GM19397 (cell line): ENCODE data around the gene RAB20.
"Not testable (repeated sequence)": the region's sequence is repeated elsewhere in the genome, so short reads cannot be mapped to it uniquely, and the experiment has no call there.

ENCODE experiments used
- ATAC-seq: cut with Tn5 transposase; IDR thresholded peaks from one replicate; pipeline ENCODE4 v1.9.1; 2021; ENCODE audit warnings: mild to moderate bottlenecking, moderate library complexity; ENCODE audit not compliant: unreplicated experiment

The RAB20 gene

DNA sequence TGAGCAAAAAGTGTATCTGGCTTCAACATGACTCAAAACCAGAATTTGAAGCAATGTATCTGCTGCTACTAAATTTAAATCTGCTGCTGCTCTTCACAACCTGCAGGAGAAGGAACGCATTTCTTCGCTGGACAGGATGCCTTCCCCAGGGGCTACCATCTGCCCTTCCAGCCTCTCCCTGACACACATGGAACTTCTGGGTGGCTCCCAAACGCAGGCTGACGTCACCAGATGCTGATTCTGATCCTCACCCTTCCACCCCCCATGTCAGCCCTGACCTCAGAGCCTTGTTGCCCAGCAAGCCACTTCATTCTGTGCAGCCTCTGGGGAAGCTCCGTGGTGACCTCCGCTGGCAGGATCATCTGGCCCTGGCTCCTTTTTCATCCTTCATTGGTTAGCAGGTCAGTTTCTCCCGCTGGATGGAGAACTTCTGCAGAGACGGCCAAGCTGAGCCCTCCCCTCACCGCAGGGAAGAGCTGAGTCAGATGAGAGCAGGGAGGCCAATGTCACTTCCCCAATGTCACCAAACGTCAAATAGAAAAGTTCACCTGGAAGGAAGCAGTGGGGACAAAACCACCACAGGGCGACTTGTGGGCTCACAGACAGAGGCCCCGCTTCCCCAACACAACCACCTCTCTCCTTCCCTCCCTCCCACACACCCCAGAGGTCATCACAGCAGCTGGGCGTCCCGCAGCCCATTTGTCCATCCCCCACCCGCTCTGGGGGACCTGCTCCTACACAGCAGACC, 14.0 kb upstream of the RAB20 start:
- ATAC-seq: peak; percentile 76

- no peak for ATAC-seq
Observed at GRCh38 chr13:110574161-110574560, 12.6 kb upstream of the RAB20 start.

GRCh38 chr13:110572778-110573118, 11.2 kb upstream of the RAB20 start:
- peak; percentile 44 for ATAC-seq

- no peak for ATAC-seq
Observed at GRCh38 chr13:110571896-110572777, 10.6 kb upstream of the RAB20 start.

DNA sequence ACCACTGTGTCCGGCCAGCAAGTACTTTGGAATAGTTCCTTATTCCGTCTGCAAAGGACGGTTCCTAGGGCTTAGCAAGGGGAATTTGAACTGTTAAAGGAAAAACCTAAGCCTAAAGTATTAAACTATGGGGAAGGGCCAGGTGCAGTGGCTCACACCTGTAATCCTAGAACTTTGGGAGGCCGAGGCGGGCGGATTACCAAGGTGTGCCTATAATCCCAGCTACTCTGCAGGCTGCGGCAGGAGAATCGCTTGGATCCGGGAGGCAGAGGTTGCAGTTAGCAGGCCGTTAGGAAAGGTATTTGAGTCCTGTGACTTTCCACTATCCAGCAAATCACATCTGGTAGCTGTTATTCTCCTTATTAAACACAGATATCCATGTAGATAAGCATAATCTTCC, 9.4 kb upstream of the RAB20 start:
- no peak for ATAC-seq

DNA sequence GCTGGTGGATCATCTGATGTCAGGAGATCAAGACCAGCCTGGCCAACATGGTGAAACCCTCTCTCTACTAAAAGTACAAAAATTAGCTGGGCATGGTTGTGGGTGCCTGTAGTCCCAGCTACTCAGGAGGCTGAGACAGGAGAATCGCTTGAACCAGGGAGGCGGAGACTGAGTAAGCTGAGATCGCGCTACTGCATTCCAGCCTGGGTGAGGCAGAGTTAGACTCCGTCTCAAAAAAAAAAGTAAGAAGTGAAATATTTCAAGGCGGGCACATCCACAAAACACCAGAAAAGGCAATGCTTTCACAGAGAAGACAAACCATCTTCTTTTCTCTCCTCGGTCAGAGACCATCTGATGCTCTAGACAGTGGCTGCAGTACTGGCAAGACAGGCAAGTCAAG, 8.4 kb upstream of the RAB20 start:
- ATAC-seq: not testable (repeated sequence)

DNA sequence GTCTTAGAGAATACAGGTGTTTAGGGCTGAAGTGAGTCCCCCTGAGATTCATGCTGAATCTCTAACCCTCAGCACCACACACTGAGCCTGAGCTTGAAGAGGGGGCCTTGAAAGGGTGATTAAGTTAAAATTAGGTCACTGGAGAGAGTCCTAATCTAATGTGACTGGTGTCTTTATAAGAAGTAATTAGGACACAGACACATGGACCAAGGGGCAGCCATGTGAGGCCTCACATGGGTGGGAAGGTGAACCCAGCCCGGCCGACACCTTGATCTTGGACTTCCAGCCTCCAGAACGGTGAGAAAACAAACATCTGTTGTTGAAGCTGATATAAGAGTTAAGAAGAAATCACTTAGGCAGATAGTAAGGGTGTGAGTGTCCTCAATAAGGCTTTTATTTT, 7.1 kb upstream of the RAB20 start:
- no peak for ATAC-seq

- ATAC-seq: no peak
Observed at GRCh38 chr13:110566171-110566570, 4.6 kb upstream of the RAB20 start.

DNA sequence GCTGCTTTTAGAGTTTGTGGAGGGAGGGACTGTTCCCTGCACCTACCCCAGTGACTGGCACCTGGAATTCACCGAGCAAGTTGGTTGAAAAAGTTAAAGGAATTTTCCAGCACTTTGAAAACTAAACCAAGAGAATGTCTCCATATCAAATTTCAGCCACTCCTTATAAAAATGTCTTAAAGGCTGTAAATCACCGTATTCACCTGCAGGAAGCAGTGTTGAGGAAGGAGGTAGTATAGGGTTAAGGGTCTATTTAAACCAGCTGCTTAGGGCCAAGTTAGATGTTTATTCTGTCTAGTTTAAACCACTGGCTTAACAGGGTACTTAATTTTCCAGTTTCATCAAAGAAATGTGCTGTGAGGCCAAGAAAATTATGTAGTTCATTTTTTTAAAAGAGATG, 3.8 kb upstream of the RAB20 start:
- no peak for ATAC-seq

DNA sequence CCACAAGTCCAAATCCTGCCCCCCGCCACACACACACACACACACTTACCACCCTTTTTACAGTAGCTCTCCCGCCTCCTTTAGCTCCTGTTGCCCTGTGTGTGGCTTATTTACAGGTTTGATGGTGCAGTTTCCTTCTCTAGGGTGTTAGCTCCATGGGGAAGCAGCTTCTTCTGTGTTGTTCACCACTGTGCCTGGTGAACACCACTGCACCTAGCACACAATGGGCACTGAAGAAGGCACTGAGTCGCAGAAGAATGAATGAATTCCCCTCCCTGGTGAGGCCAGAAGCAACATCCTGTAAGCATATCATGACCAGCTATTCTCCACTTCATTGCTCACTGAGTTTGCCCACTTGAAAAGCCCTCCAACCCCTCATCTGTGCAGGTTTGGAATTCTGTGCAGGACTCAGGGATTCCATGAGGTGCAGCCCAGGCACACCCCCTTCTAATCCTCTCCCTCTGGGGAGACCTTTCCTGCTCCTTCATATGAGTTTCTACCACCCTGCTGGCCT, 3.0 kb upstream of the RAB20 start:
- no peak for ATAC-seq

- ATAC-seq: no peak
Observed at GRCh38 chr13:110563463-110563774, 1.9 kb upstream of the RAB20 start.

GRCh38 chr13:110562696-110563462, 1.4 kb upstream of the RAB20 start:
- no peak for ATAC-seq

DNA sequence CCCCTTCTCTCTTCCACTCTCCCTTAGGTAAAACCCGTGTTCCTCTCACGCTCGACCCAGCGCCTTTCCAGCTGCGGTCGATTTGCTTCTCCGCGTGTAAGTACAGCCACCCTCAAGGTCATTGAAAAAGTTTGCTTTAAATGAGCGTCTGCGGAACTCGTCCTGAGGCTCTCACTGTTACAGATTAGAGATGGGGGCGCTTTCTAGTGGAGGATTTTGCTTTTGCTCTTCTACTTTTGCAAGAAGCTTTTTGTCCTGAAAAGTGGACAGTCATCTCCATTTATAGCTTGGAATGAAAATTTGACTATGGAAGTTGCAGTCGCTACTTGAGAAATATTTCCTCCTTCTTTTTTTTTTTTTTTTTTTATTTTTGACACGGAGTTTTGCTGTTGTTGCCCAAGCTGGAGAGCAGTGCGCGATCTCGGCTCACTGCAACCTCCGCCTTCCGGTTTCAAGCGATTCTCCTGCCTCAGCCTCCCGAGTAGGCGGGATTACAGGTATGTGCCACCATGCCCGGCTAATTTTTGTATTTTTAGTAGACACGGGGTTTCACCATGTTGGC, 595 bp upstream of the RAB20 start:
- no peak for ATAC-seq

DNA sequence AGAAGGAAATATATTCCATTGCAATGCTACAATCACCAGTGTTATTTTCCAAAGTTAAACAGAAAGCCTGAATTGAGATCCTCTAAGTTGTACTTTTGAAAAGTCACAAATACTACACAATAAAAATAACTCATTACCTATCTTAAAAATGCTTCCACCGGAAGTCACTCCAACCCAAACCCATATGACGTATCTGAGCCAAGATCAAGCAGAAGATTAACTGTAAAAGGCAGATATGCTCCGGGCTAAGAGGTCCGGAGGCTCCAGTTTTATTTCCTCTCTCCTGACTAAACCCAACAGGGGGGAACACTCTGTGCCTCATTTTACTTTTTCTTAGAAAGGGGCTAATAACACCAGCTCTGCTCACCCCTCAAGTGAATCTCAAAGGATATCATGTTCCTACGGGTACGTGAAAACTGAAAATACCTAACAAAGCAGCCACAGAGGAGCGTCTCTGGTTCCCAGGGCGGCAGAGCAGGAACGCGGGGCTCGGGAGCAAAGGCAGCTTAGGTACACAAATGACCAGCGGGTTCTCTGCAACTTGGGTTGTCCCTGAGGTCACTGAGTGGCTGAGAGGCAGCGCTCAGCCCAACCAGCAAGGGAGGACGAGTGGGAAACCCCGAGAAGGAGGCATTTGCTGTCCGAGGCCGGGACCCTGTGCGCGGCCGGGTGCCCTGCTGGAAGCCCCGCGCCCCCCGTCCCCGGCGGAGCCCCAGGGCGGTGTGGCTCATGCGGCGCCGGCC, 750 bp downstream of the RAB20 start:
- no peak for ATAC-seq

DNA sequence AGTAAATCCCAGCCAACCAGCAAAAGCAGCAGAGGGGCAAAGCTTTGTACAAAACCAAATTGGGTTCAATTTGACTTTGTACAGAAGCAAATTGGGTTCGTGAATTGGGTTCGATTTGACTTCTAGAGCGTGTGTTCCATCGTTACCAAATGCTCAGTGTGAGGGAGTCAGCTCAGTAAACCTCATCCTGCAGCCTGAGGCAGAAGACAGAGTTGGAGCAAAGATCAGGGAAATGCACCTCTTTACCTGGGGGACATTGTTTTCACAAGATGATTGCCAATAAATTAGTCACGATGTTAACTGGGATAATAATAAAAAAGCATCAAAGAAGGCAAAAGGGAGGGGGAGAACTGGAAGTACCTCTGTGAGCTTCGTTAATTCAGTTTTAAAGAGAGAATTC, 1.5 kb downstream of the RAB20 start:
- no peak for ATAC-seq

DNA sequence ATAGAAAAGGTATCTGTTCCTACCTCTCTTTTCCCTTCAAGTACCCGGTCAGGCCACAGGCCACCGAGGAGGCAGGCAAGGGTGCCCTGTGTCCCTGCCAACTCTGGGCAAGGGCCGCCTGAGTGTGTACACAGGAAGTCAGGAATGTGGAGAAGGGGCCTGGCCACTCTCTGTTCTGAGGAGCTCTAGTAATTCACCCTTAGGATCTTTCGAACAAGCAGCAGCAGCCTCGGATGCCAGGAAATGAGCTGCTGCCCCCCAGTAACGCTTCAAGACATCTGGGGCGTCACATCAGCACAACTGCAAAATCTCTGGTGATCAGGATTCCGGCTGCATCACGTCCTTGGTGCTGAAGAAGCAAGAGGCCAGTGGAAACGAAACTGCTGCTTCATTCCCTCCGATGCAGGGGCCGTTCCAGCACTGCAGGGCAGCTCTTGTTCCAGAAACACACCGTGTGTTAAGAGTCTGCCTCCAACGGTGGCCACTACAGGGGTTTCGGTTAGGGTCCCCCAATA, 2.0 kb downstream of the RAB20 start:
- ATAC-seq: no peak

DNA sequence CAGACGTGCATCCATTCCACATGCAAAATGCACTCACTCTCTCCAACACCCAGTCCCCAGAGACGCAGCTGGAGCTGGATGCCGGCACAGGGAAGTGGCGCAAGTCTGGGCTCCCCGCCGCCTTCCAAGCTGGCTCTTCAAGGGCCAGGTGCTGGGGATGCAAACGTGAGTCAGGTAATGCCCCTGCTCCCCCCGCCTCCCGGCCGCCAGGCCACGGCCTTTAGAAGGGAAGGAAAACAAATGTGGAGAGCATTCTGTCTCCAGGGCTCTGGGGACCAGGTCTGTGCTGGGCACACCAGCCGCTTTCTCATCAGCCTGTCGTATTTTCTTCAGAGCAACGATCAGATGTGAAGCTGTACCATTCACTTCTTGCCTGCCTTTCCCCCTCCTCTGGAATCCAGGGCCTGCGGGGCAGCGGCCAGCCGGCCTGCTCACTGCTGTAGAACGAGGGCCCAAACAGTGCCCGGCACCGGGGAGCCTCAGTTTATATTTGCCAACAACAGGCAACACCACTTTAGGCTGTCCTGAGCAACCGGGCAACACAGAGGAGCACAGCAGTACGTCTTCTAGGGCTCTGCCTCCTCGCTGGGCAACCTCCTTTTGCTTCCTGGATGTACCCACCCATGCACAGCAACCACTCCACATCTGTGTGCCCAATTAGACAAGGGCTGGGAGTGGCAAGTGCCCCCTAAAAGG, 3.8 kb downstream of the RAB20 start:
- no peak for ATAC-seq

DNA sequence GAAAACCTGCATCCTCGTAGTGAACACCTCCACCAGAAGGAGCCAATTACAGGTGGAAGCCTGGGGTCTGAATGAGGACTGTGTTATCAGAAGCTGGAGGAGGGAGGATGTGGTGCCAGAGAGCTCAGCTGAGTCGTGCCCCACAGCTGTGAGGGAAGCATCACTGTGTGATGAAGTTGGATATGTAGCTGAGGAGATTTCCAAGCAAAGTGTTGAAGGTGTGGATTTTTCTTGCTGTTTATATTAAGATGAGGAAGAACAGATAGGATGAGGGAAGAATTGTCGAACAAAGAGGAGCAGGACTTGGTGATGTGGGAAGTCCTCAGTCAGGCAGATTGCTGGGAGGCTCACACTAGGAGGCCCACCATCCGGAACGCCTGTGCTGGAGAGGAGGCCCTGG, 4.4 kb downstream of the RAB20 start:
- ATAC-seq: no peak

- ATAC-seq: no peak
Observed at GRCh38 chr13:110556224-110556606, 5.3 kb downstream of the RAB20 start.
